SW 1271 (cell line): ENCODE measurements around the gene RYR3.

ENCODE experiments used
- DNase-seq, 2 experiments: peaks; one replicate each; lab custom pipeline; 2025; lab: John Stamatoyannopoulos, UW

Gene RYR3

GRCh38 chr15:33320017-33320416 lies 9.2 kb downstream of the RYR3 start:
- no peak for DNase-seq

DNA sequence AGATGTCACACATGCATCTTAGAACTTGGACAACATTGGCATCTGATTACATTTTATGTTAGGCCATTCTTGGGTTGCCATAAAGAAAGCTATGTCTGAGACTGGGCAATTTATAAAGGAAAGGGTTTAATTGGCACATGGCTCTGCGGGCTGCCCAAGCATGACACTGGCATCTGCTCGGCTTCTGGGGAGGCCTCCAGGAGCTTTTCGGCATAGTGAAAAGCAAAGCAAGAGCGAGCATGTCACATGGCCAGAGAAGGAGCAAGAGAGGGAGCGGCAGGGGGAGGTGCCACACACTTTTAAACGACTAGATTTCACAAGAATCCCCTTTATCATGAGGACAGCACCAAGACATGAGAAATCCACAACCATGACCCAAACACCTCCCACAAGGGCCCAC lies 11.3 kb downstream of the RYR3 start:
- no peak for DNase-seq

- no peak for DNase-seq
Measured at GRCh38 chr15:33324609-33325008, 13.8 kb downstream of the RYR3 start.

DNA sequence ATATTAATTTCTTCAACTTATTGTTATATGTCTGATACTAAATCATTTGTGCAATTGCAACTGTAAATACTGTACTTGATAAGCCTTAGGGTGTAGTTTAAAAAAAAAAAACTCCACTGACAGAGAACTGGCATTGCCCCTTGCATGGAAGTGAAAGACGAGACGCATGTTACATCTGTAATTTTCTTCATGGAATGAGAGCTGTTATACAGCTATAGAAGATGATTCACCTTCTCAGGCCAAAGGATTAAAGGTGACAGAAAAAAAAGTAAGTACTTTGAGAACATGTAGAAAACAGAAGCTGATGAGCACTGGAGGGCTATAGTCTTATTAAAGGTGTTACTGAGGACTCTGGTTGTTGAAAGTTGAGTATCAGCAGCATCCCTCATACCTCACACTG lies 16.1 kb downstream of the RYR3 start:
- DNase-seq = no peak

DNA sequence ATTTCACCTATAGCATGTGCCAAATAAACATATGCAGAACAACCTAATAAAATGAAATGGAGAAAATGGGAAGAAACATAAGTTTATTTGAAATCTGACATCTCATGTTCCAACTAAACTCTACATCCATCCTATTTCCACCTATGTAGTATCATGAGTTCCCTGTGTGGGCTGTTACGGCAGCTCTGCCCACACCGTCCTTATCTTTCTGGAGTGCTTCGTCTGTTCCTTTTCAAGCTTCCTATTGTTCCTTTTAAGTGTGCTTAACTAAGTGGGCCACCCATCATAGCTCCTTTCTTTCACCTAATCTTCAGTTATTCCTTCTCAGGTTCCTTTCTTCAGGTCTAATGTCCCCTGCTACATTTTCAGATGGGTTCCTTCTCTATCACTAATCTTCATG lies 17.3 kb downstream of the RYR3 start:
- no peak for DNase-seq

DNA sequence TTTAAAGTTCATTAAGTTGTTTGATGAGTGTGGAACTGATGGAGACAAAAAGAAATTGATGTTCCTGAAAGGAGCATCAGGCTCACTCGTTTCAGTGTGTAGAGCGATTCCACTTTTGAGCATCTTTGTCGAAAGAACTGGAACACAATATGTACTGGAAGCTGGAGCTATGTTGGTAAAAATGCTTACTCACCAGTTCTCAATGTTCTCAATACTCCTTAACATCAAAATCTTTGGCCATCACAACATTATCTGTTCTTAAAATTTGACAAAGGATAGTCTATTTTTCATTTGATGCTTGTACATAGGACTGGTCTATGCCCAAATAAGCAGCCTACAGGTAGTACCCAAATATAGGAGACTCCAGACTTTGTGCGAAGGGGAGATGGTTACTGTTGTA lies 18.7 kb downstream of the RYR3 start:
- no peak for DNase-seq

- peak in 1 of 2 experiments; percentile 99 for DNase-seq
Measured at GRCh38 chr15:33330931-33331330, 20.2 kb downstream of the RYR3 start.

- no peak for DNase-seq
Measured at GRCh38 chr15:33341953-33342352, 31.2 kb downstream of the RYR3 start.

DNA sequence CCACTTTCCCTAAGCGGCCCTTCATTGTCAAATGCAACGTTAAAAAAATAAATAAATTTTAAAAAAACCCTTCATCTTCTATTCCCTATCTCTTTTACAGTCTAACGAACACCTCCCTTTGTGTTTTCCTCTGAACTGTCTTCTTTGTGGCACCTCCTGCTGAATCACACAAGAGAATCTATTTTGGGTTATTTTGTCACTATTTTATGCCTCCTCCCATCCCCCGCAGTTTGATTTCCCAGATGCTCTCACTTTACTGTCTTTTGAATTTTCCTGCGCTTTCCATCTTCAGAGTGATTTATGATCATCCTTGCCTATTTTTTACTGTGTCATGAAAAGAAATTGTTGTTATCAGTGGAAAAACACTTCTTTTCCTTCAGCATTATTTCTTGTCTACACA lies 32.5 kb downstream of the RYR3 start:
- no peak for DNase-seq

GRCh38 chr15:33344111-33344510 lies 33.3 kb downstream of the RYR3 start:
- no peak for DNase-seq

- DNase-seq = no peak
Measured at GRCh38 chr15:33344530-33344929, 33.8 kb downstream of the RYR3 start.

- DNase-seq = no peak
Measured at GRCh38 chr15:33354411-33354810, 43.6 kb downstream of the RYR3 start.

- DNase-seq = no peak
Measured at GRCh38 chr15:33357845-33358244, 47.1 kb downstream of the RYR3 start.

DNA sequence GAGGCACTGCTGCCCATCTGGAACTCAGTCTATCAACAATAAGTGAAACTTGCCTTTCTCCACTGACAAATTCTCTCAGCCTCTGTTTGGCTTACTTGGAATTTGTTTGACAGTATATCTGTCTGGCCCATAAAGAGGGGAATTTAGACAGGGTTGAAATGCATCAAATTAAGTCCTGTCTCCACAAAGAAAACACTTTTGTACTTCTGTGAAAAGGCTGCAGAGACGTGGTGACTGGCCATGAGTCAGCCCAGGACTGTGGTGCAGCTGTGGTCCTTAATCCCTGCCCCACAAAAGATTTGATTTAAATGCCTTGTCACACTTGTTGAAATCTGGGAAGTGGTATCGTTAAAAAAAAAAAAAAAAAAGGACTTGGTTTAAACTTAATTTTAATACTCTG lies 47.5 kb downstream of the RYR3 start:
- DNase-seq = no peak

GRCh38 chr15:33360886-33361285 lies 50.1 kb downstream of the RYR3 start:
- no peak for DNase-seq

GRCh38 chr15:33369941-33370622 lies 59.3 kb downstream of the RYR3 start:
- no peak for DNase-seq

DNA sequence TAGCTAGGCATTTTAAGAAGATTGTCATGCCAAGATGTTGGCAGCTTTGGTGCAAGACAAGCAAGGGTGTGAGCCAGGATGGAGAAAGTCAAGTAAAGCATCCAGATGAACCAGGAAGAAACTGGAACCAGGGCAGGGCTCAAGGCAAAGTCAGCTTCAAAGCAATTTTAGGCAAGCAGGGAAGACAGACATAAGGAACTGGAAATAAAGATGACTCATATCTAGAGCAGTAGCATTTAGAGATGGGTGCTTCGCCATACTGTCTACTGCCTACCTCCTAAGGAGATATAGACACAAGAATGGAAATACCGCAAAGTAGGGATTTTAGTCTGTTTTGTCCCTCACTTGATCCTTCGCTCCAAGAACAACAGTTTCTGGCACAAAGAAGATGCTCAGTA lies 59.9 kb downstream of the RYR3 start:
- DNase-seq = no peak

DNA sequence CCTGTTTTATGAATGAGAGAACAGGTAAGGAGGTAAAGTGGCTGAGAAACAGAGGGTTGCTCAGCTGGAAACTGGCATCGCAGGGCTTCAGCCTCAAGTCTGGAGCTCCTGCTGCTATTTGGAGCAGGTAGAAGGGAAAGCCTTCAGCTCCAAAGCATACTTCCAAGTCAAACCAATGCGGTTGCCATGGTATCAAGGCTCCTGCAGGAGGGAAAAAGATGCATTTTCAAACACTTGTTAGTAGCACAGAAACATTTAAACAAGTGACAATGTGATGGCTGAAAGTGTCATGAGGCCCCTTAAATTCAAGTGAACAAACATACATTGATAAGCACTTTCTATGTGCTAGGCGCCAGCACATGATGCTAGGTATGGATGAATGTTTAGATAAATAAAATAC lies 60.4 kb downstream of the RYR3 start:
- DNase-seq = no peak

- DNase-seq = no peak
Measured at GRCh38 chr15:33374226-33374914, 63.6 kb downstream of the RYR3 start.

- no peak for DNase-seq
Measured at GRCh38 chr15:33375236-33375635, 64.5 kb downstream of the RYR3 start.

GRCh38 chr15:33377204-33377603 lies 66.4 kb downstream of the RYR3 start:
- no peak for DNase-seq

DNA sequence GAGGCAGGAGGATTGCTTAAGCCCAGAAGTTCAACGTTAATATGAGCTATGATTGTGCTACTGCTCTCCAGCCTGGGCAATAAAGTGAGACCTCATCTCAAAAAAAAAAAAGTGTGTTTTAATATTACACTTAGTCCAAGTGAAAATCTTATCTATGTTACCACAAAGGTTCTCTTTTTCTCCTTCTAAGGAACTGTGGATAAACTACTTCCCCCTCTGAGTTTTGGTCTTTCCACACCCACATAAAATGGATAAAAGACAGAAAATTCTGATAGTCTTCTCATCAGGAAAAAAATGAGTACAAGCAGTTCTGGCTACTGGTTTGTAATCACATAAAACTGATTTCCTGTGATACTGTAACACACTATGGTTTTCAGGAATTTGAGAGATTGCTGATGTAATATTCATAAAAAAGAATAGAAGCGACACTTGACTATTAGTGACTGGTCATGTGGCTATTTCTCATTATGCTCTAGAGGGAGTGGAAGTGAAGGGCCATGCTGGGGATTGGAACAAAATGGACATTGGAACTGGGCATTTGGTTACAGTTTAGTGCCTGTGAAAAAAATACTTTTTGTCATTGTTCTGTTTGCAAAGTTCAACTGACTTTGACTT lies 68.2 kb downstream of the RYR3 start:
- DNase-seq = no peak

- DNase-seq = no peak
Measured at GRCh38 chr15:33380406-33380805, 69.6 kb downstream of the RYR3 start.

GRCh38 chr15:33382491-33382890 lies 71.7 kb downstream of the RYR3 start:
- no peak for DNase-seq
